WTC11 (cell line): ENCODE data around the gene CMKLR1. TPM values are rescaled to one million over a fixed set of nuclear protein-coding genes. Genes with fewer than 3 reads are reported as not detected.

Experiments used
- ATAC-seq: fragments of 200-7000 bp; cut with Tn5 transposase; 2 replicates; pipeline ENCODE4 v1.10.0; 2021; ENCODE audit warnings: mild to moderate bottlenecking, moderate library complexity
- CTCF ChIA-PET: fragments of 300-600 bp; sonication (Branson Sonifier 250); formaldehyde crosslinking; loops from one replicate; lab custom pipeline; 2021; ENCODE audit warnings: antibody characterized with exemption; lab: Charles Lee
- POLR2A ChIA-PET: fragments of 350-600 bp; sonication (Branson Sonifier 250); formaldehyde crosslinking; loops from one replicate; lab custom pipeline; 2021; ENCODE audit warnings: antibody characterized with exemption; lab: Charles Lee
- DNase-seq: peaks from one replicate; pipeline ENCODE4 v3.0.0; 2021; ENCODE audit warnings: low spot score
- H3K27ac Mint-ChIP-seq: 2 replicates; pipeline ENCODE4 v1.8.0; 2021; ENCODE audit warnings: mixed read lengths
- H3K27me3 Mint-ChIP-seq: 2 replicates; pipeline ENCODE4 v1.8.0; 2021; ENCODE audit warnings: low read depth, mild to moderate bottlenecking, moderate library complexity, mixed read lengths
- H3K36me3 Mint-ChIP-seq: 2 replicates; pipeline ENCODE4 v1.8.0; 2021; ENCODE audit warnings: mixed read lengths
- H3K4me1 Mint-ChIP-seq: 2 replicates; pipeline ENCODE4 v1.8.0; 2022; ENCODE audit warnings: mixed read lengths
- H3K4me3 Mint-ChIP-seq: 2 replicates; pipeline ENCODE4 v1.8.0; 2021; ENCODE audit warnings: mild to moderate bottlenecking, moderate library complexity, mixed read lengths
- H3K9me3 Mint-ChIP-seq: 2 replicates; pipeline ENCODE4 v1.8.0; 2021; ENCODE audit warnings: mixed read lengths
- ATF2 ChIP-seq: sonication (generic); formaldehyde crosslinking; IDR thresholded peaks from 2 replicates; pipeline ENCODE4 v1.8.1; 2022; ENCODE audit warnings: low read depth, missing genetic modification reagents, borderline replicate concordance
- ATF3 ChIP-seq: sonication (generic); formaldehyde crosslinking; conservative IDR thresholded peaks from 2 replicates; pipeline ENCODE4 v1.8.1; 2022; ENCODE audit warnings: mild to moderate bottlenecking, missing genetic modification reagents
- CBFB ChIP-seq: sonication (generic); formaldehyde crosslinking; IDR thresholded peaks from 2 replicates; pipeline ENCODE4 v1.8.1; 2022; ENCODE audit warnings: mild to moderate bottlenecking, low read depth, missing genetic modification reagents
- CTCF ChIP-seq: fragments of 200-600 bp; IDR thresholded peaks from 2 replicates; pipeline ENCODE4 v1.8.0; 2022; ENCODE audit warnings: antibody characterized with exemption
- GABPB1 ChIP-seq: sonication (generic); formaldehyde crosslinking; IDR thresholded peaks from 2 replicates; pipeline ENCODE4 v1.8.1; 2023; ENCODE audit warnings: mild to moderate bottlenecking, missing genetic modification reagents
- GRHL2 ChIP-seq: fragments of 250-450 bp; sonication (Bioruptor Pico); IDR thresholded peaks from 2 replicates; pipeline ENCODE4 v1.8.0; 2022; ENCODE audit warnings: mild to moderate bottlenecking, moderate library complexity; ENCODE audit not compliant: insufficient replicate concordance, severe bottlenecking
- HMGA2 ChIP-seq: fragments of 250-450 bp; sonication (Bioruptor Pico); IDR thresholded peaks from 2 replicates; pipeline ENCODE4 v1.4.0; 2021; ENCODE audit warnings: mild to moderate bottlenecking, moderate library complexity
- MXD4 ChIP-seq: fragments of 250-450 bp; sonication (Bioruptor Pico); IDR thresholded peaks from 2 replicates; pipeline ENCODE4 v1.8.0; 2021; ENCODE audit warnings: mild to moderate bottlenecking, moderate library complexity, borderline replicate concordance
- NR1H2 ChIP-seq: sonication (generic); formaldehyde crosslinking; IDR thresholded peaks from 2 replicates; pipeline ENCODE4 v1.9.0; 2021; ENCODE audit warnings: mild to moderate bottlenecking, moderate library complexity, missing genetic modification reagents
- OVOL2 ChIP-seq: fragments of 250-450 bp; sonication (Bioruptor Pico); IDR thresholded peaks from 2 replicates; pipeline ENCODE4 v1.9.0; 2021; ENCODE audit warnings: mild to moderate bottlenecking, borderline replicate concordance
- PRDM15 ChIP-seq: sonication (generic); formaldehyde crosslinking; IDR thresholded peaks from 2 replicates; pipeline ENCODE4 v1.8.0; 2022; ENCODE audit warnings: missing genetic modification reagents
- SP1 ChIP-seq: sonication (generic); formaldehyde crosslinking; conservative IDR thresholded peaks from 2 replicates; pipeline ENCODE4 v1.8.1; 2022; ENCODE audit warnings: missing genetic modification reagents
- USF1 ChIP-seq: sonication (generic); formaldehyde crosslinking; IDR thresholded peaks from 2 replicates; pipeline ENCODE4 v1.8.0; 2022; ENCODE audit warnings: mild to moderate bottlenecking, missing genetic modification reagents
- ZNF232 ChIP-seq: sonication (generic); formaldehyde crosslinking; IDR thresholded peaks from 2 replicates; pipeline ENCODE4 v1.8.0; 2022; ENCODE audit warnings: mild to moderate bottlenecking, missing genetic modification reagents
- ZNF281 ChIP-seq: sonication (generic); formaldehyde crosslinking; IDR thresholded peaks from 2 replicates; pipeline ENCODE4 v1.8.0; 2023; ENCODE audit warnings: mild to moderate bottlenecking, missing genetic modification reagents
- total RNA-seq: library from RNA; stranded (reverse); gene quantifications from 3 replicates; pipeline ENCODE4 v1.2.3, GENCODE V29; 2021

CMKLR1 gene
- total RNA-seq, 1 experiment from 2014 or later = 1.6 TPM

GRCh38 chr12:108364879-108365278, 25.8 kb upstream of the CMKLR1 start:
- H3K27me3 Mint-ChIP-seq = no peaks in the 10 kb centered on the region
- POLR2A ChIA-PET = no interaction called here
- no peak for DNase-seq
- no peak for TF ChIP-seq USF1 (CRISPR knock-in tag)
- no peak for TF ChIP-seq GRHL2 (CRISPR knock-in tag)
- no peak for TF ChIP-seq GABPB1 (CRISPR knock-in tag)
- no peak for TF ChIP-seq PRDM15 (CRISPR knock-in tag)
- TF ChIP-seq, all 79 proteins: peak for 0
- CTCF ChIA-PET = no interaction called here
- Mint-ChIP-seq H3K4me1 (peaks cover 8% of the 10 kb centered on the region), H3K9me3 (peaks cover 8% of the 10 kb centered on the region), H3K4me3 (no peak overlapping the region), H3K27ac (no peak overlapping the region), H3K36me3 (no peaks in the 10 kb centered on the region)
- ATAC-seq = no peak

GRCh38 chr12:108363565-108363964, 24.5 kb upstream of the CMKLR1 start:
- Mint-ChIP-seq H3K9me3 (peaks cover 8% of the 10 kb centered on the region), H3K27ac (peak overlapping the region; percentile 58; the same call in 1 of the 2 replicates), H3K4me3 (no peak overlapping the region), H3K4me1 (peaks cover 4% of the 10 kb centered on the region), H3K36me3 (no peaks in the 10 kb centered on the region), H3K27me3 (no peaks in the 10 kb centered on the region; the same call in 1 of the 2 replicates)
- no peak for DNase-seq
- TF ChIP-seq CTCF = no peak
- no peak for TF ChIP-seq NR1H2 (CRISPR knock-in tag)
- no peak for TF ChIP-seq SP1 (CRISPR knock-in tag)
- TF ChIP-seq ZNF232 (CRISPR knock-in tag) = no peak
- no peak for TF ChIP-seq HMGA2 (CRISPR knock-in tag)
- no peak for TF ChIP-seq OVOL2 (CRISPR knock-in tag)
- no peak for TF ChIP-seq ATF2 (CRISPR knock-in tag)
- no peak for TF ChIP-seq MXD4 (CRISPR knock-in tag)
- TF ChIP-seq CBFB = no peak
- no peak for TF ChIP-seq ZNF281 (CRISPR knock-in tag)
- TF ChIP-seq ATF3 (CRISPR knock-in tag) = no peak
- ChIA-PET POLR2A (interaction anchor here (0.6 kb wide), 1 partner anchor 51 kb away, joined by 3 read pairs; no protein-coding TSS in a partner anchor), CTCF (no interaction called here)
- no peak for ATAC-seq
